WTC11 (cell line): Measurements from ENCODE around the gene SEMA6B. TPM values are rescaled to one million over a fixed set of nuclear protein-coding genes. Genes with fewer than 3 reads are reported as not detected.

ENCODE experiments used
- ATAC-seq: fragments of 200-7000 bp; cut with Tn5 transposase; 2 replicates; pipeline ENCODE4 v1.10.0; 2021; ENCODE audit warnings: mild to moderate bottlenecking, moderate library complexity
- CTCF ChIA-PET: fragments of 300-600 bp; sonication (Branson Sonifier 250); formaldehyde crosslinking; loops from one replicate; lab custom pipeline; 2021; ENCODE audit warnings: antibody characterized with exemption; lab: Charles Lee
- POLR2A ChIA-PET: fragments of 350-600 bp; sonication (Branson Sonifier 250); formaldehyde crosslinking; loops from one replicate; lab custom pipeline; 2021; ENCODE audit warnings: antibody characterized with exemption; lab: Charles Lee
- DNase-seq: peaks from one replicate; pipeline ENCODE4 v3.0.0; 2021; ENCODE audit warnings: low spot score
- H3K27ac Mint-ChIP-seq: 2 replicates; pipeline ENCODE4 v1.8.0; 2021; ENCODE audit warnings: mixed read lengths
- H3K27me3 Mint-ChIP-seq: 2 replicates; pipeline ENCODE4 v1.8.0; 2021; ENCODE audit warnings: low read depth, mild to moderate bottlenecking, moderate library complexity, mixed read lengths
- H3K36me3 Mint-ChIP-seq: 2 replicates; pipeline ENCODE4 v1.8.0; 2021; ENCODE audit warnings: mixed read lengths
- H3K4me1 Mint-ChIP-seq: 2 replicates; pipeline ENCODE4 v1.8.0; 2022; ENCODE audit warnings: mixed read lengths
- H3K4me3 Mint-ChIP-seq: 2 replicates; pipeline ENCODE4 v1.8.0; 2021; ENCODE audit warnings: mild to moderate bottlenecking, moderate library complexity, mixed read lengths
- H3K9me3 Mint-ChIP-seq: 2 replicates; pipeline ENCODE4 v1.8.0; 2021; ENCODE audit warnings: mixed read lengths
- ELF4 ChIP-seq: sonication (generic); formaldehyde crosslinking; IDR thresholded peaks from 2 replicates; pipeline ENCODE4 v1.8.1; 2022; ENCODE audit warnings: low read depth, mild to moderate bottlenecking, moderate library complexity, missing genetic modification reagents
- FOXP1 ChIP-seq: sonication (generic); formaldehyde crosslinking; IDR thresholded peaks from 2 replicates; pipeline ENCODE4 v1.8.0; 2022; ENCODE audit warnings: missing genetic modification reagents, mild to moderate bottlenecking, moderate library complexity, borderline replicate concordance
- GABPB1 ChIP-seq: sonication (generic); formaldehyde crosslinking; IDR thresholded peaks from 2 replicates; pipeline ENCODE4 v1.8.1; 2023; ENCODE audit warnings: mild to moderate bottlenecking, missing genetic modification reagents
- HMGA2 ChIP-seq: fragments of 250-450 bp; sonication (Bioruptor Pico); IDR thresholded peaks from 2 replicates; pipeline ENCODE4 v1.4.0; 2021; ENCODE audit warnings: mild to moderate bottlenecking, moderate library complexity
- JAZF1 ChIP-seq: fragments of 250-450 bp; sonication (Bioruptor Pico); IDR thresholded peaks from 2 replicates; pipeline ENCODE4 v1.9.0; 2021; ENCODE audit warnings: moderate library complexity, mild to moderate bottlenecking, inconsistent platforms
- NFE2L1 ChIP-seq: sonication (generic); formaldehyde crosslinking; IDR thresholded peaks from 2 replicates; pipeline ENCODE4 v1.8.1; 2023; ENCODE audit warnings: missing genetic modification reagents
- SMAD4 ChIP-seq: sonication (generic); formaldehyde crosslinking; IDR thresholded peaks from 2 replicates; pipeline ENCODE4 v1.8.0; 2022; ENCODE audit warnings: mild to moderate bottlenecking, missing genetic modification reagents
- total RNA-seq: library from RNA; stranded (reverse); gene quantifications from 3 replicates; pipeline ENCODE4 v1.2.3, GENCODE V29; 2021
- TF ChIP-seq, protein P1 (sequence below): sonication (generic); formaldehyde crosslinking; IDR thresholded peaks from 2 replicates; pipeline ENCODE4 v1.8.1; 2023; ENCODE audit warnings: mild to moderate bottlenecking, missing genetic modification reagents
- TF ChIP-seq, protein P2 (sequence below): fragments of 200-600 bp; IDR thresholded peaks from 2 replicates; pipeline ENCODE4 v1.8.0; 2022; ENCODE audit warnings: antibody characterized with exemption
- TF ChIP-seq, protein P3 (sequence below): sonication (generic); formaldehyde crosslinking; IDR thresholded peaks from 2 replicates; pipeline ENCODE4 v1.8.0; 2023; ENCODE audit warnings: missing genetic modification reagents, mild to moderate bottlenecking, borderline replicate concordance
- TF ChIP-seq, protein P4 (sequence below): sonication (generic); formaldehyde crosslinking; IDR thresholded peaks from 2 replicates; pipeline ENCODE4 v1.8.0; 2022; ENCODE audit warnings: mild to moderate bottlenecking, missing genetic modification reagents
- TF ChIP-seq, protein P5 (sequence below): sonication (generic); formaldehyde crosslinking; IDR thresholded peaks from 2 replicates; pipeline ENCODE4 v1.8.0; 2022; ENCODE audit warnings: missing genetic modification reagents
- TF ChIP-seq, protein P6 (sequence below): fragments of 250-450 bp; sonication (Bioruptor Pico); conservative IDR thresholded peaks from 2 replicates; pipeline ENCODE4 v1.9.0; 2021; ENCODE audit warnings: mild to moderate bottlenecking

Gene SEMA6B
- total RNA-seq, 1 experiment from 2014 or later, result 45.1 TPM

DNA sequence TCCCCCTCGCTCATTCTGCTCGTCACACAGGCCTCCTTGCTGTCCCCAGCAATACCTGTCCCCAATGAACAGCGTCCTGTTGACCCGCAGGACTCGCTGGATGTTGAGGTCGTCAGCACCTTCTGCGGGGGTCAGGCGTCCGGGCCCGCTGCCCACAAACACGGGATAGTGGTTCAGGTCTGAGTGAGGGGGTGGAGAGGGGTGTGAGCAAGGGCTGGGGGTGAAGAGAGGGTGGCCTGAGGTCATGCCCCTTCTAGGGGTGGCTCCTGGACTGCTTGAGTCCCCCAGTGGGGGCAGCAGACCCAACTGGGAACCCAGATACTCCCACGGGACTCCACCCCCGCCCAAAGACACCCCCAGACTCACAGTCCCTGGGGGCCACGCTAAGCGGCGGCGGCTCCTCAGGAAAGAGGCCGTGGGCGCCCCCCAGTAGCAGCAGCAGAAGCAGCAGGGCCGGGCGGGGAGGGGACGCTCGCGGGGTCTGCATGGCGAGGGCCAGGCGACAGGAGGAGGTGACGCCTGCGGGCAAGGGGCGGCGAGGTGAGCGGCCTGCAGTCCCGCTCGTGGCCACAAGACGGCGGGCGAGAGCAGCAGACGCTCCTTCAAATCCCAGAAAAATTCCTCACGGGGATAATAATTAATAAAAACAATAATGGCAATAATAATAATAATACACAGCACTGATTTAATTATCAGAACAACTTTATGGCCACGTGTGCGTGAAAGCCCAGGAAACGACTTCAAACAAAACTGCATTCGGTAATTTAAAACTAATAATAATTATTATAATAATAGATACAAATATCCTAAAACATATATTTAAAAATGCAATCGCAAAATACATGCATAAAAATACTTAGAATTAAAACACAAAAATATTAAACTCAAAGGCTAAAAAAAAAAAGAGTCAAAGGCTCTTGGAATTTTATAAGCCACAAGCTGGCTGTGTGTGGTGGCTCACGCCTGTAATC lies 1.2 kb downstream of the SEMA6B start:
- DNase-seq (peak; percentile 78), ATAC-seq (peak; percentile 12; the same call in 1 of the 2 replicates)
- Mint-ChIP-seq H3K4me3 (no peak overlapping the region), H3K27ac (no peak overlapping the region), H3K36me3 (peaks cover 19% of the 10 kb centered on the region), H3K4me1 (peaks cover 9% of the 10 kb centered on the region), H3K9me3 (no peaks in the 10 kb centered on the region), H3K27me3 (peaks cover 2% of the 10 kb centered on the region; the same call in 1 of the 2 replicates)
- TF ChIP-seq, protein P1, sequence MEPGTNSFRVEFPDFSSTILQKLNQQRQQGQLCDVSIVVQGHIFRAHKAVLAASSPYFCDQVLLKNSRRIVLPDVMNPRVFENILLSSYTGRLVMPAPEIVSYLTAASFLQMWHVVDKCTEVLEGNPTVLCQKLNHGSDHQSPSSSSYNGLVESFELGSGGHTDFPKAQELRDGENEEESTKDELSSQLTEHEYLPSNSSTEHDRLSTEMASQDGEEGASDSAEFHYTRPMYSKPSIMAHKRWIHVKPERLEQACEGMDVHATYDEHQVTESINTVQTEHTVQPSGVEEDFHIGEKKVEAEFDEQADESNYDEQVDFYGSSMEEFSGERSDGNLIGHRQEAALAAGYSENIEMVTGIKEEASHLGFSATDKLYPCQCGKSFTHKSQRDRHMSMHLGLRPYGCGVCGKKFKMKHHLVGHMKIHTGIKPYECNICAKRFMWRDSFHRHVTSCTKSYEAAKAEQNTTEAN (CRISPR knock-in tag), result no peak
- TF ChIP-seq NFE2L1 (CRISPR knock-in tag), result no peak
- TF ChIP-seq, protein P2, sequence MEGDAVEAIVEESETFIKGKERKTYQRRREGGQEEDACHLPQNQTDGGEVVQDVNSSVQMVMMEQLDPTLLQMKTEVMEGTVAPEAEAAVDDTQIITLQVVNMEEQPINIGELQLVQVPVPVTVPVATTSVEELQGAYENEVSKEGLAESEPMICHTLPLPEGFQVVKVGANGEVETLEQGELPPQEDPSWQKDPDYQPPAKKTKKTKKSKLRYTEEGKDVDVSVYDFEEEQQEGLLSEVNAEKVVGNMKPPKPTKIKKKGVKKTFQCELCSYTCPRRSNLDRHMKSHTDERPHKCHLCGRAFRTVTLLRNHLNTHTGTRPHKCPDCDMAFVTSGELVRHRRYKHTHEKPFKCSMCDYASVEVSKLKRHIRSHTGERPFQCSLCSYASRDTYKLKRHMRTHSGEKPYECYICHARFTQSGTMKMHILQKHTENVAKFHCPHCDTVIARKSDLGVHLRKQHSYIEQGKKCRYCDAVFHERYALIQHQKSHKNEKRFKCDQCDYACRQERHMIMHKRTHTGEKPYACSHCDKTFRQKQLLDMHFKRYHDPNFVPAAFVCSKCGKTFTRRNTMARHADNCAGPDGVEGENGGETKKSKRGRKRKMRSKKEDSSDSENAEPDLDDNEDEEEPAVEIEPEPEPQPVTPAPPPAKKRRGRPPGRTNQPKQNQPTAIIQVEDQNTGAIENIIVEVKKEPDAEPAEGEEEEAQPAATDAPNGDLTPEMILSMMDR, result peak; percentile 100
- TF ChIP-seq, protein P3, sequence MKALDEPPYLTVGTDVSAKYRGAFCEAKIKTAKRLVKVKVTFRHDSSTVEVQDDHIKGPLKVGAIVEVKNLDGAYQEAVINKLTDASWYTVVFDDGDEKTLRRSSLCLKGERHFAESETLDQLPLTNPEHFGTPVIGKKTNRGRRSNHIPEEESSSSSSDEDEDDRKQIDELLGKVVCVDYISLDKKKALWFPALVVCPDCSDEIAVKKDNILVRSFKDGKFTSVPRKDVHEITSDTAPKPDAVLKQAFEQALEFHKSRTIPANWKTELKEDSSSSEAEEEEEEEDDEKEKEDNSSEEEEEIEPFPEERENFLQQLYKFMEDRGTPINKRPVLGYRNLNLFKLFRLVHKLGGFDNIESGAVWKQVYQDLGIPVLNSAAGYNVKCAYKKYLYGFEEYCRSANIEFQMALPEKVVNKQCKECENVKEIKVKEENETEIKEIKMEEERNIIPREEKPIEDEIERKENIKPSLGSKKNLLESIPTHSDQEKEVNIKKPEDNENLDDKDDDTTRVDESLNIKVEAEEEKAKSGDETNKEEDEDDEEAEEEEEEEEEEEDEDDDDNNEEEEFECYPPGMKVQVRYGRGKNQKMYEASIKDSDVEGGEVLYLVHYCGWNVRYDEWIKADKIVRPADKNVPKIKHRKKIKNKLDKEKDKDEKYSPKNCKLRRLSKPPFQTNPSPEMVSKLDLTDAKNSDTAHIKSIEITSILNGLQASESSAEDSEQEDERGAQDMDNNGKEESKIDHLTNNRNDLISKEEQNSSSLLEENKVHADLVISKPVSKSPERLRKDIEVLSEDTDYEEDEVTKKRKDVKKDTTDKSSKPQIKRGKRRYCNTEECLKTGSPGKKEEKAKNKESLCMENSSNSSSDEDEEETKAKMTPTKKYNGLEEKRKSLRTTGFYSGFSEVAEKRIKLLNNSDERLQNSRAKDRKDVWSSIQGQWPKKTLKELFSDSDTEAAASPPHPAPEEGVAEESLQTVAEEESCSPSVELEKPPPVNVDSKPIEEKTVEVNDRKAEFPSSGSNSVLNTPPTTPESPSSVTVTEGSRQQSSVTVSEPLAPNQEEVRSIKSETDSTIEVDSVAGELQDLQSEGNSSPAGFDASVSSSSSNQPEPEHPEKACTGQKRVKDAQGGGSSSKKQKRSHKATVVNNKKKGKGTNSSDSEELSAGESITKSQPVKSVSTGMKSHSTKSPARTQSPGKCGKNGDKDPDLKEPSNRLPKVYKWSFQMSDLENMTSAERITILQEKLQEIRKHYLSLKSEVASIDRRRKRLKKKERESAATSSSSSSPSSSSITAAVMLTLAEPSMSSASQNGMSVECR (CRISPR knock-in tag), result no peak
- TF ChIP-seq FOXP1 (CRISPR knock-in tag), result no peak
- no peak for TF ChIP-seq GABPB1 (CRISPR knock-in tag)
- TF ChIP-seq, protein P4, sequence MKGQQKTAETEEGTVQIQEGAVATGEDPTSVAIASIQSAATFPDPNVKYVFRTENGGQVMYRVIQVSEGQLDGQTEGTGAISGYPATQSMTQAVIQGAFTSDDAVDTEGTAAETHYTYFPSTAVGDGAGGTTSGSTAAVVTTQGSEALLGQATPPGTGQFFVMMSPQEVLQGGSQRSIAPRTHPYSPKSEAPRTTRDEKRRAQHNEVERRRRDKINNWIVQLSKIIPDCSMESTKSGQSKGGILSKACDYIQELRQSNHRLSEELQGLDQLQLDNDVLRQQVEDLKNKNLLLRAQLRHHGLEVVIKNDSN, result no peak
- TF ChIP-seq, protein P5, sequence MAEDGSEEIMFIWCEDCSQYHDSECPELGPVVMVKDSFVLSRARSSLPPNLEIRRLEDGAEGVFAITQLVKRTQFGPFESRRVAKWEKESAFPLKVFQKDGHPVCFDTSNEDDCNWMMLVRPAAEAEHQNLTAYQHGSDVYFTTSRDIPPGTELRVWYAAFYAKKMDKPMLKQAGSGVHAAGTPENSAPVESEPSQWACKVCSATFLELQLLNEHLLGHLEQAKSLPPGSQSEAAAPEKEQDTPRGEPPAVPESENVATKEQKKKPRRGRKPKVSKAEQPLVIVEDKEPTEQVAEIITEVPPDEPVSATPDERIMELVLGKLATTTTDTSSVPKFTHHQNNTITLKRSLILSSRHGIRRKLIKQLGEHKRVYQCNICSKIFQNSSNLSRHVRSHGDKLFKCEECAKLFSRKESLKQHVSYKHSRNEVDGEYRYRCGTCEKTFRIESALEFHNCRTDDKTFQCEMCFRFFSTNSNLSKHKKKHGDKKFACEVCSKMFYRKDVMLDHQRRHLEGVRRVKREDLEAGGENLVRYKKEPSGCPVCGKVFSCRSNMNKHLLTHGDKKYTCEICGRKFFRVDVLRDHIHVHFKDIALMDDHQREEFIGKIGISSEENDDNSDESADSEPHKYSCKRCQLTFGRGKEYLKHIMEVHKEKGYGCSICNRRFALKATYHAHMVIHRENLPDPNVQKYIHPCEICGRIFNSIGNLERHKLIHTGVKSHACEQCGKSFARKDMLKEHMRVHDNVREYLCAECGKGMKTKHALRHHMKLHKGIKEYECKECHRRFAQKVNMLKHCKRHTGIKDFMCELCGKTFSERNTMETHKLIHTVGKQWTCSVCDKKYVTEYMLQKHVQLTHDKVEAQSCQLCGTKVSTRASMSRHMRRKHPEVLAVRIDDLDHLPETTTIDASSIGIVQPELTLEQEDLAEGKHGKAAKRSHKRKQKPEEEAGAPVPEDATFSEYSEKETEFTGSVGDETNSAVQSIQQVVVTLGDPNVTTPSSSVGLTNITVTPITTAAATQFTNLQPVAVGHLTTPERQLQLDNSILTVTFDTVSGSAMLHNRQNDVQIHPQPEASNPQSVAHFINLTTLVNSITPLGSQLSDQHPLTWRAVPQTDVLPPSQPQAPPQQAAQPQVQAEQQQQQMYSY, result no peak
- no peak for TF ChIP-seq SMAD4 (CRISPR knock-in tag)
- TF ChIP-seq, protein P6, sequence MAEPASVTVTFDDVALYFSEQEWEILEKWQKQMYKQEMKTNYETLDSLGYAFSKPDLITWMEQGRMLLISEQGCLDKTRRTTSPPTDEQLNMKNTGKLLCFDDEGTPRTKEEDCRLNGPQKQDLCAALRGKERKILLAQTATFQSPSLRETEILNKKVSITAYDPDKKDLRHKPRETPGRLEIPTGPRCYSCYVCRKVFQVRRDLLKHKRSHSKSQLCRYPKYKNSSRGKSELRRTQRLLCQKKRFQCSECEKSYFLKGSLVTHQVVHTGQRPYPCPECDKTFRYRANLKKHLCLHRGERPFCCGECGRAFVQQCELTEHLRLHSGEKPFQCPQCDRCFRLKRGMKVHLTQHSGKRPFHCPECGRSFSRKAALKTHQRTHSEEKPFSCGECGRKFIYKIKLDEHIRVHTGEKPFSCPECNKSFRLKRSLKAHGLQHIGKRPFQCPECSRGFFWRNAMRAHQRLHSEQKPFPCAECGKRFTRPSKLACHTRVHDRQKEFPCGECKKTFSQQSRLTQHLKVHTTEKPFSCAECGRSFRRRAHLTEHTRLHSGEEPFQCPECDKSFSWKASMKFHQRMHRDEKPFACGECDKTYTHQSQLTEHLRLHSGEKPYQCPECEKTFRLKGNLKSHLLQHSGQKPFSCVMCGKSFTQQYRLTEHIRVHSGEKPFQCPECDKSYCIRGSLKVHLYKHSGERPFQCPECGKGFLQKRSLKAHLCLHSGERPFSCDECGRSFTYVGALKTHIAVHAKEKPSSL, result no peak
- TF ChIP-seq HMGA2 (CRISPR knock-in tag), result peak; percentile 84
- no peak for TF ChIP-seq JAZF1 (CRISPR knock-in tag)
- TF ChIP-seq ELF4, result no peak
- POLR2A ChIA-PET, result no interaction called here
- CTCF ChIA-PET, result interaction anchor here (0.6 to 3.2 kb wide), 16 partner anchors 9 to 120 kb away, joined by 3 to 28 read pairs (median 4); partner anchors contain the start of genes PLIN4 and PLIN5
